Testis (tissue), 2 donors: ENCODE measurements around the gene SOX3.

ENCODE experiments used
- POLR2A ChIP-seq: fragments of 450-650 bp; IDR thresholded peaks from one replicate; pipeline ENCODE4 v1.6.1; 2017; ENCODE audit warnings: antibody characterized with exemption, mild to moderate bottlenecking, moderate library complexity
- TF ChIP-seq, protein P1 (sequence below), 3 experiments: fragments of 450-650 bp in 2 of 3; fragments of 200-600 bp in 1 of 3; sonication (generic) in 1 of 3; IDR thresholded peaks; one replicate each; pipeline ENCODE4 v1.5.1; 2016 to 2019; ENCODE audit warnings: antibody characterized with exemption in 3 of 3, mild to moderate bottlenecking in 2 of 3, moderate library complexity in 1 of 3

GRCh38 chrX:140510306-140510676, 5.4 kb upstream of the SOX3 start:
- TF ChIP-seq, protein P1, sequence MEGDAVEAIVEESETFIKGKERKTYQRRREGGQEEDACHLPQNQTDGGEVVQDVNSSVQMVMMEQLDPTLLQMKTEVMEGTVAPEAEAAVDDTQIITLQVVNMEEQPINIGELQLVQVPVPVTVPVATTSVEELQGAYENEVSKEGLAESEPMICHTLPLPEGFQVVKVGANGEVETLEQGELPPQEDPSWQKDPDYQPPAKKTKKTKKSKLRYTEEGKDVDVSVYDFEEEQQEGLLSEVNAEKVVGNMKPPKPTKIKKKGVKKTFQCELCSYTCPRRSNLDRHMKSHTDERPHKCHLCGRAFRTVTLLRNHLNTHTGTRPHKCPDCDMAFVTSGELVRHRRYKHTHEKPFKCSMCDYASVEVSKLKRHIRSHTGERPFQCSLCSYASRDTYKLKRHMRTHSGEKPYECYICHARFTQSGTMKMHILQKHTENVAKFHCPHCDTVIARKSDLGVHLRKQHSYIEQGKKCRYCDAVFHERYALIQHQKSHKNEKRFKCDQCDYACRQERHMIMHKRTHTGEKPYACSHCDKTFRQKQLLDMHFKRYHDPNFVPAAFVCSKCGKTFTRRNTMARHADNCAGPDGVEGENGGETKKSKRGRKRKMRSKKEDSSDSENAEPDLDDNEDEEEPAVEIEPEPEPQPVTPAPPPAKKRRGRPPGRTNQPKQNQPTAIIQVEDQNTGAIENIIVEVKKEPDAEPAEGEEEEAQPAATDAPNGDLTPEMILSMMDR (IDR thresholded peaks at IDR 0.05), result no peak
- no peak for TF ChIP-seq POLR2A
